Hindlimb muscle (tissue), 1 donor: Measurements from ENCODE around the gene AMOTL2. TPM values are rescaled to one million over a fixed set of nuclear protein-coding genes. Genes with fewer than 3 reads are reported as not detected.
A peak's percentile ranks its signal among the peaks of the same experiment; 100 is the strongest.

Experiments used
- DNase-seq: peaks from one replicate; pipeline ENCODE4 v3.0.0-alpha.2; 2013
- polyA plus RNA-seq: library from polyadenylated mRNA; unstranded; fragments of 120-200 nt; gene quantifications from one replicate; pipeline ENCODE4 v1.2.1, GENCODE V29; 2013; ENCODE audit not compliant: insufficient read length

AMOTL2 gene
- polyA plus RNA-seq, 1 donor = 73.7 TPM

GRCh38 chr3:134333522-134334181 is 40.6 kb downstream of the AMOTL2 start:
- no peak for DNase-seq

- no peak for DNase-seq
Observed at GRCh38 chr3:134332344-134332743, 41.9 kb downstream of the AMOTL2 start.

- DNase-seq = no peak
Observed at GRCh38 chr3:134331811-134332199, 42.4 kb downstream of the AMOTL2 start.

- DNase-seq = peak; percentile 75
Observed at GRCh38 chr3:134330883-134331810, 43.1 kb downstream of the AMOTL2 start.

GRCh38 chr3:134328846-134329245 is 45.4 kb downstream of the AMOTL2 start:
- no peak for DNase-seq

- no peak for DNase-seq
Observed at GRCh38 chr3:134328147-134328591, 46.1 kb downstream of the AMOTL2 start.

GRCh38 chr3:134327594-134327975 is 46.7 kb downstream of the AMOTL2 start:
- DNase-seq = no peak

- no peak for DNase-seq
Observed at GRCh38 chr3:134326760-134327593, 47.3 kb downstream of the AMOTL2 start.

- DNase-seq = no peak
Observed at GRCh38 chr3:134326126-134326525, 48.1 kb downstream of the AMOTL2 start.

GRCh38 chr3:134325706-134326105 is 48.5 kb downstream of the AMOTL2 start:
- no peak for DNase-seq

GRCh38 chr3:134325061-134325705 is 49.1 kb downstream of the AMOTL2 start:
- no peak for DNase-seq

GRCh38 chr3:134323966-134324962 is 50.0 kb downstream of the AMOTL2 start:
- DNase-seq = no peak

- no peak for DNase-seq
Observed at GRCh38 chr3:134322286-134322685, 52.0 kb downstream of the AMOTL2 start.

- no peak for DNase-seq
Observed at GRCh38 chr3:134320749-134321148, 53.5 kb downstream of the AMOTL2 start.

GRCh38 chr3:134319931-134320330 is 54.3 kb downstream of the AMOTL2 start:
- DNase-seq = no peak

- no peak for DNase-seq
Observed at GRCh38 chr3:134318166-134318565, 56.1 kb downstream of the AMOTL2 start.

- no peak for DNase-seq
Observed at GRCh38 chr3:134317106-134317947, 56.9 kb downstream of the AMOTL2 start.

GRCh38 chr3:134315286-134316106 is 58.8 kb downstream of the AMOTL2 start:
- peak; percentile 70 for DNase-seq
